GM18861 (cell line): ENCODE data around the gene FHOD3.

ENCODE experiments used
- ATAC-seq: cut with Tn5 transposase; IDR thresholded peaks from one replicate; pipeline ENCODE4 v1.9.1; 2021; ENCODE audit not compliant: unreplicated experiment

FHOD3 gene

DNA sequence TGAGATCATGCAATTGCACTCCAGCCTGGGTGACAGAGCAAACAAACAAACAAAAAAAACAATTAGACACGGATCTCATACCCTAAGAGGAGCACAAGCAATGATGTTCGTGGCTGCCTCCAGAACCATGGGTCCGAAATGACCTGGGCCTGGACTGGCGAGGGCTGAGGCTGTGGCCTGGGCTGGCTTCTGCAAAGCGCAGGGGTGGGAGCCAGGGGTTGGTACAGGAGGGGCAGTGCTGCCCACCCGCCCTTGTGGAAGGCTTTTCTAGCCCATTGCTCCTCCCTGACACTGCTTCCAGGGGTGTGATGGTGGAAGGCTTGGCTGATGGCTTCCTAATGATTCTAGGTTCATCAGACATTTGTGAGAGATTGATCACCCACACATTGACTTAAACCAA is 167.8 kb downstream of the FHOD3 start:
- ATAC-seq: no peak

GRCh38 chr18:36465970-36466369 is 168.5 kb downstream of the FHOD3 start:
- no peak for ATAC-seq

GRCh38 chr18:36467614-36468013 is 170.1 kb downstream of the FHOD3 start:
- no peak for ATAC-seq

- no peak for ATAC-seq
Measured at GRCh38 chr18:36468161-36468560, 170.6 kb downstream of the FHOD3 start.

GRCh38 chr18:36469461-36469860 is 171.9 kb downstream of the FHOD3 start:
- ATAC-seq: no peak

GRCh38 chr18:36470896-36471295 is 173.4 kb downstream of the FHOD3 start:
- no peak for ATAC-seq

GRCh38 chr18:36471393-36471792 is 173.9 kb downstream of the FHOD3 start:
- ATAC-seq: no peak

DNA sequence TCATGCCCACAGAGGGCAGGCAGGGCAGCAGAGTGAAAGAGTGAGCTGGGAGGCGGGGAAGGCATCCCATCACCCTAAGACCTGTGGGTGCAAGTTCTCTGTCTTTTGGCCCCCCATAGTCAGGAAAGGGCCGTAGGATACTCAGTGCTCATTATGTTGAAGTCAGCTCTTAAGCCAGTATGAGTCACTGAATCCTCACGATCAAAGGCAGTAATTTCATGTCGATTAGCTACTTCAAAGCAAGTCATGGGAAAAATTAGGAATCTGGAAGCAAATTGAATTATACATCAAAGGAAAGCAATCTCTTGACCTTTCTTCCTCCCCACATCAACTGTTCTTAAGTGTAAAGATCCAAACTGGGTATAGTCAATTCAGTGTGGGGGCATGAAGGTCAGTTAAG is 178.9 kb downstream of the FHOD3 start:
- ATAC-seq: no peak

DNA sequence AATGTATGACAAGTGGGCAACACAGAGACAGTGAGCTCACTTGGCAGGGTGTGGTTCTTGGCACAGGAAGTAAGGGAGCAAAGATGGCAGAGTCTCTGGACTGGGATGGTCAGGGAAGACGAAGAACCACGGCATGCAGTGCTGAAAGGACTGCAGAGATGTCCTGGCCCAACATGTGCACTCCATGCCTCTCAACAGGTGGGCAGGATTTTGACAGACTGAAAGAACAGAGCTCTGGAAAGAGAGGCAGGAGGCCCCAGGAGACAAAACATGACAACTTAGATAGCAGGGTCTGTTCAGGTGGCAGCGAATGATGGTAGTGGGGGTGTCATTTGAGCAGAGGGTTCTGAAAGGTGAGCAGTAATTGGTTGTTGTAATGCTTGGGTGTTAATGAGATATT is 180.3 kb downstream of the FHOD3 start:
- no peak for ATAC-seq

DNA sequence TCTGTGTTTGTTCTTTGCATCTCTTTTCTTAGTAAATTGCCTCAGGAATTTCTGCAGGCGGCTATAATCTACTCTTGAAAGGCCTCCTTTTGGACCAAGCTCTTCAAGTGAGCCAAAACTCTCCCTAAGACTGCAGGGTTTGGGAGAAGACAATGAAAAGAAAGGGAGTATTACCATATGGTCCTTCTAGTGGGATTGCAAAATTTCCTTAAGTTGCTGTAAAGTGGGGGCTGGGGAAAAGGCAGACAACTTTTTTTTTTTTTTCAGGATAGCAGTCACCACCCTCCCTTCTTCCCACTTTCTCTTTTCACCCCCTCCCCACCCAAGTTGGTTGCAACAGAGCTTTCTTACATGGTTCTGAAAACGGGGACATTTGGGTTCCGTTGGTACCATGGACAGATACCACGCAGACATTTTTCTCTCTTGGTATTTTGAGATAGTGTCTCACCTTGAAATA is 183.7 kb downstream of the FHOD3 start:
- no peak for ATAC-seq

DNA sequence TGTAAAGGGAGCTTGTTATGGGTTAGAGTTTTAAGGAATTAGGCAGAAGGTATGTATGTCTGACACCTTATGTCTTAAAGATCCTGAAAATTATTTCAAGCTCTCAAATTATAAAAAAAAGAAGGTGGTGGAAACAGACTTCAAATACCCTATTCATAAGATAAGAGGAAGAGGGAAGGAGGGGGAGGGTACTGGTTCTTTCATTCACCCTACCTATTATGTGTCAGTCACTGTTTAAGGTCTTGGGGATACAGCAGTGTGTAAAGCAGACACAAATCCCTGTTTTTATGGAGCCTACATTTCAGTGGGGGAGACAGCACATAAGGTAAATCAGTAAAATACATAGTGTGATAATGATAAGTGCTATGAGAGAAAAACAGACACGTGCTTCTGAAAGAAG is 184.4 kb downstream of the FHOD3 start:
- ATAC-seq: no peak

- no peak for ATAC-seq
Measured at GRCh38 chr18:36484591-36484990, 187.1 kb downstream of the FHOD3 start.

DNA sequence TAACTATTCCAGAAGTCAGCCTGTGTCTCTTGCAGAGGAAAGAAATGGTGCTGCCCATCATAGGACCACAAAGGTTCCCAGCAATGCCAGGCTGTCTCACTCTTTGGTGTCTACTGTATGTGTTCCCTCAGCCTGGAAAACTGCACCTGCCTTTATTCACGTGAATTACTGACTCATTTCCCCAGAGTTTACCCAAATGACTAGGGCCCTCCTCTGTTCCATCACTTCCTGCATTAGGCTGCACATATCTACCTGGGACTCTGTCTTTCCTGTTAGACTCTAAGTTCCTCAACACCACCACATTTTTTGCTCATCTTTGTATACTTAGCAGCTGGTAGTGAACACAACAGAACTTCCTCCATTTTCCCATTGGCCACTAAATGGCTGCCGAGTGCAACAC is 188.3 kb downstream of the FHOD3 start:
- no peak for ATAC-seq

DNA sequence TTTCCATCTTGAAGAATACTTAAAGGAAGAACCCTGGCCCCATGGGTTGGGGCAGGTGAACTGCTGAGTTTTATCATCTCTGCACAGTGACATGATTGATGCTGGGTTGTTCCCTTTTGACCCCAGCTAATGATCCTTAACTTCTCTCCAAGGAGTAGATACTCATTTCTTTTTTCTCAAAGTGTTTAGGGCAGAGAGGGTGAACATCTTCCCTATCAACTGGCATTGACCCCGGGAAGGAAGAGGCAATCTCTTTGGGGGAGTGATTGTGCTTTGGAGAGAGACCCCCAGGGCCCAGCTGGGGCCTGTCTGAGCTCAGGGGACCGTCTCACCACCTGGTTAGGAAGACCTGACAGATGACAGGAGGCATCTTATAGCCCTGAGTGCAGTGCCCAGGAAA is 190.6 kb downstream of the FHOD3 start:
- ATAC-seq: no peak

DNA sequence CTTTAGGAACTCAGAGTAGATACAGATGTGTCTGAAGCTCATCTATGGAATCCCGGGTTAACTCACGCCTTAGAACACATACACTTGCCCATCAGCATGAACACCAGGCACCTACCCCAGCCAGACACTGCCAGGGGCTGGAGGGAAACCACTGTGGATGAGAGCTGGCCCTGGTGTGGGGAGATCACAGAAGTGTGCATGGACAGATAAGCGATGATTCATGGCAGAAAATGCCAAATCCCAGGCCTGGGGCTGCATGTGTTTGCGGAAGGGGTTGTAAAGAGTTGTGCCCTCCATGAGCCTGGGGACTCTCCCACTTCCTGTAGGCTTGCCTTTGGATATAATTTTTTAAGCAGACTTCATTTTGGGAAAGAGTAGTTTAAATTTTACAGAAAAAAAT is 193.4 kb downstream of the FHOD3 start:
- ATAC-seq: no peak

GRCh38 chr18:36492604-36493329 is 195.3 kb downstream of the FHOD3 start:
- ATAC-seq: no peak

- ATAC-seq: no peak
Measured at GRCh38 chr18:36493349-36494159, 196.0 kb downstream of the FHOD3 start.

- no peak for ATAC-seq
Measured at GRCh38 chr18:36494160-36494437, 196.6 kb downstream of the FHOD3 start.

DNA sequence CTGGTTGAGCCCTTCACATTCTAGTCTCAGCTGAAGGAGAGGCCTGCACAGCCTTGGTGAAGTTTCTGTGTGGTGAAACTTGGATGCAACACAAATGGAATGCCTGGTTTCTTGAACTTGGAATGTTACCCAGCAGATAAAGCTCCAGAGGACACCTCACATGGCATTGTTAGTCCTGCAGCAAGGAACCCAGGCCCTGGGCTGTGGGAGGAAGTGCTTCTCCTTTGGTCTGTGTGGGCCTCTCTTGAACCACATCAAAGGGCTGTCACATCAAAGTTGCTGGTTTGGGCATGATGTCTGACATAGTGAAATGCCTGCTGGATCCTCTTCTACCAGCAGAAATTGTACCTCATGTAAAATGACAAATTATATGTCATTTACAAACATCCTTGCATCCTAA is 198.5 kb downstream of the FHOD3 start:
- ATAC-seq: no peak

DNA sequence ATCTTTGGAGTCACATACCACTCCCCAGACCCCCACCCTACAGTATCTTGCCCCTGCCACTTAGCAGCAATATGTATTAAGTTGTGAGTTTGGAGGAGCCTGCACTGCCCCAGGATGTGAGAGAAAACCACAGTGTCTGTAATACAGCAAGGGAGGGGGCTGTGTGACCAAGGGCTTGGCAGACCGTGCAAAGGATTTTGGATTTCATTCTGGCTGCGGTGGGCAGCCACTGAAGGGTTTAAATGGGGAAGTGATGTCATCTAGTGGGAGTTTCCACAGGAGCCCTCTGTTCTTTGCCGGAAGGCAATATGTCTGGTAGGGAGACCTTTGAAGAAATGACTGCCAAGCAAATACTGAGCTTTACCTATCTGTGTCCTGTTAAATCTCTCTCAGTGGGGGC is 202.4 kb downstream of the FHOD3 start:
- ATAC-seq: peak; percentile 87

DNA sequence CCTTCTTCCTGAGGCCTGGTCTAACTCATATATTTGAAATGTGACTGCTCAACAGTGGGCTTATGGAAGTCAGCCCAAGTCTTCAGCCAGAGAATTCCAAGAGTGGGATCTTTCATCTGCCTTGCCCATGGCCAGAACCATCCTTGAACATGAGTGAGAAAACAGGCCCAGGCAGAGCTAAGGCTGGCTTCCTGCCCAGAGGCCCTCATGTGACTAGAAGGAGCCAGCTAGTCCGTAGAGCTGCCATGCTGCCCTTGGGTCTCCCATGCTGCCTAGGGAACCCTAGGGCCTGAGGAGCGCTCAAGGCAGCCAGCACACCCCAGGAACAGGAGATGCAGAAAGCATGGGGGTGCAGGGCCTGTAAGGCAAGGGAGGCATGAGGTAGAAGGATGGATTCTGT is 203.6 kb downstream of the FHOD3 start:
- ATAC-seq: no peak

DNA sequence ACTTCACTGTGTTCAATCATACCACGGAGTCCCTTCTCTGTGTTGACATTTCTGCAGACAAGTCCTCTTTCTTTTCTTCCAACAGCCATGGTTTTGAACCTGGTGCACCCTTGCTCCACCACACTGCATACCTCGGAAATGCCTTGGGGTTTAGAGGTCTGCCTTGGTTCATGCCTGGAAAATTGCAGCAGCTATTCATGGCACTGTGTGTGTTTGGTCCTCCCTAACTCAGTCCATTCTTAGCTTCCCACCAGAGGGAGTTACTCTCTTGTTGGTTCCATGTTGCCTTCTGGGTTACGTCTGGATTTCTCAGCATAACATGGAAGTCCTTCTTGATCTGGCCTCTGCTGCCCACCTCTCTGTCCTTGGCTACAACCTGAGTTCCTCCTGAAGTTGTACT is 206.0 kb downstream of the FHOD3 start:
- no peak for ATAC-seq

DNA sequence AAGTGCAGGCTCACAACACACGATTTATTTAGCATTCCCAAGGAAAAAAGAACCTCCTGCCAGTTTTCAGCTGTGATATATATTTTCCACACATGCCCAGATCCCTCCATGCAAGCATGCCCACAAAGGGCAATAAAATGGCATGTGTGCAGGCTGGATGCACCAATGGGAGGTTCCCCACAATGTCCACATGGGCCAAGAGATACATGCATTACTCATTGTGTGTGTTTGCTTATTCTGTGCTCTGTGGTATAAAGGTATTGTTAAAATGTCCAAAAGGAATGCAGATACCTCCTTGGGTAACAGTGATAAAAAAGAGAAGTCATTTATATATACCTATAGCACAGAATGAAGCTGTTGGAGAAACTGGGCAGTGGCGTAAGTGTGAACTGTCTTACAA is 207.4 kb downstream of the FHOD3 start:
- ATAC-seq: no peak
